ENCODE results near the gene TXNRD1. TPM values are rescaled to one million over a fixed set of nuclear protein-coding genes. Genes with fewer than 3 reads are reported as not detected.
"Not testable (repeated sequence)": the region's sequence is repeated elsewhere in the genome, so short reads cannot be mapped to it uniquely, and the experiment has no call there.

The TXNRD1 gene
- total RNA-seq, 1 donor from 2014 or later, result 176 TPM

GRCh38 chr12:104323899-104324298, 108.3 kb downstream of the TXNRD1 start:
- Mint-ChIP-seq H3K27me3 (ENCODE audit: low read depth, unreplicated experiment) (no peaks in the 10 kb centered on the region), H3K27ac (ENCODE audit: unreplicated experiment) (no peak overlapping the region), H3K4me3 (ENCODE audit: unreplicated experiment) (no peak overlapping the region), H3K9me3 (ENCODE audit: unreplicated experiment) (no peaks in the 10 kb centered on the region), H3K36me3 (ENCODE audit: low read depth, unreplicated experiment) (peaks cover 17% of the 10 kb centered on the region), H3K4me1 (ENCODE audit: low read depth, unreplicated experiment) (no peaks in the 10 kb centered on the region)
- Histone ChIP-seq H3K36me3 (ENCODE audit: insufficient read depth, low read length) (peaks cover 59% of the 10 kb centered on the region), H3K27me3 (ENCODE audit: insufficient read depth, low read length) (no peaks in the 10 kb centered on the region), H3K4me1 (ENCODE audit: insufficient read depth, low read length) (no peaks in the 10 kb centered on the region), H3K79me2 (ENCODE audit: insufficient read depth, low read length) (peaks cover 15% of the 10 kb centered on the region), H3K9ac (ENCODE audit: low read length) (no peak overlapping the region), H3K9me3 (ENCODE audit: insufficient read depth, low read depth, low read length) (no peaks in the 10 kb centered on the region), H3K4me3 (ENCODE audit: insufficient read depth, low read depth, low read length) (no peak overlapping the region), H4K20me1 (ENCODE audit: insufficient read depth, low read length) (peaks cover 29% of the 10 kb centered on the region), H3K27ac (ENCODE audit: low read depth, low read length) (no peak overlapping the region), H3K4me2 (ENCODE audit: low read length) (no peak overlapping the region), H2AFZ (ENCODE audit: low read depth, low read length) (no peak overlapping the region)
- DNase-seq (ENCODE audit: low read depth), result no peak
- no peak for FAIRE-seq
- no peak for TF ChIP-seq EZH2 (IDR thresholded peaks at IDR 0.05; ENCODE audit: insufficient read depth, low read length)
- TF ChIP-seq, protein P1, sequence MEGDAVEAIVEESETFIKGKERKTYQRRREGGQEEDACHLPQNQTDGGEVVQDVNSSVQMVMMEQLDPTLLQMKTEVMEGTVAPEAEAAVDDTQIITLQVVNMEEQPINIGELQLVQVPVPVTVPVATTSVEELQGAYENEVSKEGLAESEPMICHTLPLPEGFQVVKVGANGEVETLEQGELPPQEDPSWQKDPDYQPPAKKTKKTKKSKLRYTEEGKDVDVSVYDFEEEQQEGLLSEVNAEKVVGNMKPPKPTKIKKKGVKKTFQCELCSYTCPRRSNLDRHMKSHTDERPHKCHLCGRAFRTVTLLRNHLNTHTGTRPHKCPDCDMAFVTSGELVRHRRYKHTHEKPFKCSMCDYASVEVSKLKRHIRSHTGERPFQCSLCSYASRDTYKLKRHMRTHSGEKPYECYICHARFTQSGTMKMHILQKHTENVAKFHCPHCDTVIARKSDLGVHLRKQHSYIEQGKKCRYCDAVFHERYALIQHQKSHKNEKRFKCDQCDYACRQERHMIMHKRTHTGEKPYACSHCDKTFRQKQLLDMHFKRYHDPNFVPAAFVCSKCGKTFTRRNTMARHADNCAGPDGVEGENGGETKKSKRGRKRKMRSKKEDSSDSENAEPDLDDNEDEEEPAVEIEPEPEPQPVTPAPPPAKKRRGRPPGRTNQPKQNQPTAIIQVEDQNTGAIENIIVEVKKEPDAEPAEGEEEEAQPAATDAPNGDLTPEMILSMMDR (IDR thresholded peaks at IDR 0.05; ENCODE audit: insufficient read depth, low read depth, low read length), result no peak

DNA sequence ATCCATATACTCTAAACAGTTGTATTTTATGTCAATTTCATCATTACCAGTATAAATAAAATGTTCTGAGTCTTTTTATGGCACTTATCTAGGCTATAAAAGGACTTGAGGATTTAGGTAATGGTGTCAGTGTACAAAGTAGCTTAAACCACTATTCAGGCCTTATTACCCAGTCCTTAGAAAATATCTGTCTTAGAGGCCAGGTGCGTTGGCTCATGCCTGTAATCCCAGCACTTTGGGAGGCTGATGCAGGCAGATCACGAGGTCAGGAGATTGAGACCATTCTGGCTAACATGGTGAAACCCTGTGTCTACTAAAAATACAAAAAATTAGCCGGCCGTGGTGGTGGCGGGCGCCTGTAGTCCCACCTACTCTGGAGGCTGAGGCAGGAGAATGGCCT, 112.7 kb downstream of the TXNRD1 start:
- not testable (repeated sequence) for H3K9ac ChIP-seq (ENCODE audit: low read length); H3K4me2 ChIP-seq (ENCODE audit: low read length); FAIRE-seq; DNase-seq (ENCODE audit: low read depth); H3K27me3 ChIP-seq (ENCODE audit: insufficient read depth, low read length); H3K9me3 ChIP-seq (ENCODE audit: insufficient read depth, low read depth, low read length); H3K4me1 ChIP-seq (ENCODE audit: insufficient read depth, low read length); H3K27ac Mint-ChIP-seq (ENCODE audit: unreplicated experiment); H3K4me3 Mint-ChIP-seq (ENCODE audit: unreplicated experiment); H3K9me3 Mint-ChIP-seq (ENCODE audit: unreplicated experiment); H2AFZ ChIP-seq (ENCODE audit: low read depth, low read length); H3K27me3 Mint-ChIP-seq (ENCODE audit: low read depth, unreplicated experiment); H3K79me2 ChIP-seq (ENCODE audit: insufficient read depth, low read length); H3K4me3 ChIP-seq (ENCODE audit: insufficient read depth, low read depth, low read length); H3K4me1 Mint-ChIP-seq (ENCODE audit: low read depth, unreplicated experiment); H3K27ac ChIP-seq (ENCODE audit: low read depth, low read length)
- Histone ChIP-seq H4K20me1 (ENCODE audit: insufficient read depth, low read length) (peaks cover 25% of the 10 kb centered on the region), H3K36me3 (ENCODE audit: insufficient read depth, low read length) (peaks cover 52% of the 10 kb centered on the region)
- H3K36me3 Mint-ChIP-seq (ENCODE audit: low read depth, unreplicated experiment), result peaks cover 10% of the 10 kb centered on the region

DNA sequence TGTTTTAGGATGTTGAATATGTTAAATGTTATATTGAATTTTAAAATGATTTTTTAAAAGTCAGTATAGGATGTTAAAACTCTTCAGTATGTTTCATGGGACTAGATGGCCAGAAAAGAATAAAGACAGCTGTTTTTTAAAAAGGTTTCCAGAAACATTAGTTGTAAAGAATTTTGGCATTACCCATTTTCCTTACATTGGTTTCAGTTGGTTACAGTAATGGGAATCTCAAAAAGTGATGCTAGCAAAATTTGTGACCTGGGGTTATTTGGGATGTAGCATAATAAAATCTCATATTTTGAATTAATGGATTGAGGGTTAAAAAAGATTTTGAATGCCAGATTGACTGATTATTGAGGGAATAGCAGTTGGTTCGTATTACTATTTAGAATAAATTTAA, 113.2 kb downstream of the TXNRD1 start:
- Mint-ChIP-seq H3K9me3 (ENCODE audit: unreplicated experiment) (no peaks in the 10 kb centered on the region), H3K36me3 (ENCODE audit: low read depth, unreplicated experiment) (peaks cover 10% of the 10 kb centered on the region), H3K27ac (ENCODE audit: unreplicated experiment) (no peak overlapping the region), H3K4me3 (ENCODE audit: unreplicated experiment) (no peak overlapping the region), H3K4me1 (ENCODE audit: low read depth, unreplicated experiment) (no peaks in the 10 kb centered on the region), H3K27me3 (ENCODE audit: low read depth, unreplicated experiment) (no peaks in the 10 kb centered on the region)
- Histone ChIP-seq H3K36me3 (ENCODE audit: insufficient read depth, low read length) (peaks cover 57% of the 10 kb centered on the region), H3K9me3 (ENCODE audit: insufficient read depth, low read depth, low read length) (no peaks in the 10 kb centered on the region), H2AFZ (ENCODE audit: low read depth, low read length) (no peak overlapping the region), H3K4me3 (ENCODE audit: insufficient read depth, low read depth, low read length) (no peak overlapping the region), H3K9ac (ENCODE audit: low read length) (no peak overlapping the region), H3K4me2 (ENCODE audit: low read length) (no peak overlapping the region), H3K27ac (ENCODE audit: low read depth, low read length) (no peak overlapping the region), H3K27me3 (ENCODE audit: insufficient read depth, low read length) (no peaks in the 10 kb centered on the region), H4K20me1 (ENCODE audit: insufficient read depth, low read length) (peaks cover 28% of the 10 kb centered on the region), H3K4me1 (ENCODE audit: insufficient read depth, low read length) (no peaks in the 10 kb centered on the region), H3K79me2 (ENCODE audit: insufficient read depth, low read length) (peaks cover 8% of the 10 kb centered on the region)
- TF ChIP-seq, protein P1 (IDR thresholded peaks at IDR 0.05; ENCODE audit: insufficient read depth, low read depth, low read length), result no peak
- TF ChIP-seq EZH2 (IDR thresholded peaks at IDR 0.05; ENCODE audit: insufficient read depth, low read length), result no peak
- no peak for FAIRE-seq
- no peak for DNase-seq (ENCODE audit: low read depth)

Data from astrocyte (in vitro differentiated cells and primary cell).